H9 (cell line): ENCODE measurements around the gene PTGES2. TPM values are rescaled to one million over a fixed set of nuclear protein-coding genes. Genes with fewer than 3 reads are reported as not detected.

ENCODE experiments used
- DNase-seq: peaks from one replicate; pipeline ENCODE4 v3.0.0-alpha.2; 2017
- H2AFZ ChIP-seq: one replicate; pipeline ENCODE4 v1.6.1; 2013; ENCODE audit warnings: mild to moderate bottlenecking, low read length, control low read depth, moderate library complexity
- H2AK5ac ChIP-seq: 2 replicates; pipeline ENCODE4 v1.6.1; 2013; ENCODE audit warnings: low read length, control low read depth, mixed read lengths; ENCODE audit not compliant: insufficient read length
- H2BK120ac ChIP-seq: one replicate; pipeline ENCODE4 v1.6.1; 2013; ENCODE audit warnings: low read depth, mild to moderate bottlenecking, low read length, control low read depth, inconsistent platforms; ENCODE audit not compliant: poor library complexity, severe bottlenecking
- H2BK12ac ChIP-seq: 2 replicates; pipeline ENCODE4 v1.6.1; 2013; ENCODE audit warnings: low read length, control low read depth, mixed read lengths, low read depth; ENCODE audit not compliant: insufficient read length
- H2BK15ac ChIP-seq: 2 replicates; pipeline ENCODE4 v1.6.1; 2013; ENCODE audit warnings: low read depth, low read length, control low read depth
- H2BK20ac ChIP-seq: one replicate; pipeline ENCODE4 v1.6.1; 2013; ENCODE audit warnings: low read depth, mild to moderate bottlenecking, low read length, control low read depth, inconsistent platforms; ENCODE audit not compliant: poor library complexity, severe bottlenecking
- H2BK5ac ChIP-seq: 2 replicates; pipeline ENCODE4 v1.6.1; 2013; ENCODE audit warnings: low read length, control low read depth, mixed read lengths; ENCODE audit not compliant: insufficient read length
- H3K14ac ChIP-seq: 2 replicates; pipeline ENCODE4 v1.6.1; 2013; ENCODE audit warnings: low read length, control low read depth; ENCODE audit not compliant: insufficient read depth
- H3K18ac ChIP-seq: 2 replicates; pipeline ENCODE4 v1.6.1; 2013; ENCODE audit warnings: low read depth, mild to moderate bottlenecking, mixed read lengths, low read length, control low read depth; ENCODE audit not compliant: insufficient read length
- H3K23ac ChIP-seq: 2 replicates; pipeline ENCODE4 v1.6.1; 2013; ENCODE audit warnings: low read length, control low read depth, mixed read lengths, low read depth; ENCODE audit not compliant: insufficient read length
- H3K23me2 ChIP-seq: 2 replicates; pipeline ENCODE4 v1.6.1; 2013; ENCODE audit warnings: low read depth, mild to moderate bottlenecking, mixed read lengths, low read length, control low read depth; ENCODE audit not compliant: insufficient read length, poor library complexity, severe bottlenecking
- H3K27ac ChIP-seq: 2 replicates; pipeline ENCODE4 v1.5.1; 2013; ENCODE audit warnings: low read length, control low read depth, mixed read lengths, low read depth; ENCODE audit not compliant: insufficient read length
- H3K27me3 ChIP-seq: 2 replicates; pipeline ENCODE4 v1.6.1; 2013; ENCODE audit warnings: low read length, control low read depth, inconsistent platforms; ENCODE audit not compliant: insufficient read depth
- H3K4ac ChIP-seq: 2 replicates; pipeline ENCODE4 v1.6.1; 2013; ENCODE audit warnings: low read depth, mild to moderate bottlenecking, control low read depth, inconsistent platforms, low read length, moderate library complexity
- H3K4me1 ChIP-seq: 2 replicates; pipeline ENCODE4 v1.6.1; 2013; ENCODE audit warnings: low read length, control low read depth, inconsistent platforms; ENCODE audit not compliant: insufficient read depth
- H3K4me2 ChIP-seq: 2 replicates; pipeline ENCODE4 v1.6.1; 2013; ENCODE audit warnings: low read length, control low read depth, mixed read lengths; ENCODE audit not compliant: insufficient read length, insufficient read depth
- H3K56ac ChIP-seq: 2 replicates; pipeline ENCODE4 v1.6.1; 2013; ENCODE audit warnings: low read depth, mild to moderate bottlenecking, mixed read lengths, low read length, control low read depth; ENCODE audit not compliant: insufficient read length
- H3K79me1 ChIP-seq: 2 replicates; pipeline ENCODE4 v1.6.1; 2013; ENCODE audit warnings: low read depth, mild to moderate bottlenecking, moderate library complexity, low read length, control low read depth, inconsistent platforms; ENCODE audit not compliant: insufficient read depth, poor library complexity, severe bottlenecking
- H3K79me2 ChIP-seq: 2 replicates; pipeline ENCODE4 v1.6.1; 2013; ENCODE audit warnings: low read length, control low read depth, inconsistent platforms; ENCODE audit not compliant: insufficient read depth
- H3K9ac ChIP-seq: 2 replicates; pipeline ENCODE4 v1.6.1; 2013; ENCODE audit warnings: low read length, control low read depth, mixed read lengths; ENCODE audit not compliant: insufficient read length; ENCODE audit errors: extremely low read depth
- H3K9me3 ChIP-seq: one replicate; pipeline ENCODE4 v1.6.1; 2013; ENCODE audit warnings: low read depth, low read length, inconsistent platforms; ENCODE audit not compliant: control insufficient read depth
- H3T11ph ChIP-seq: one replicate; pipeline ENCODE4 v1.6.1; 2013; ENCODE audit warnings: mild to moderate bottlenecking, low read length, control low read depth, inconsistent platforms
- H4K20me1 ChIP-seq: one replicate; pipeline ENCODE4 v1.6.1; 2013; ENCODE audit not compliant: control insufficient read depth, insufficient read length, insufficient read depth
- H4K5ac ChIP-seq: 2 replicates; pipeline ENCODE4 v1.6.1; 2013; ENCODE audit warnings: low read depth, mild to moderate bottlenecking, mixed read lengths, low read length, control low read depth; ENCODE audit not compliant: insufficient read length
- H4K8ac ChIP-seq: replicated peaks from 2 replicates; pipeline ENCODE4 v1.6.1; 2013; ENCODE audit warnings: low read length, control low read depth, mixed read lengths, low read depth; ENCODE audit not compliant: insufficient read length
- H4K91ac ChIP-seq: 2 replicates; pipeline ENCODE4 v1.6.1; 2013; ENCODE audit warnings: low read depth, mild to moderate bottlenecking, moderate library complexity, mixed read lengths, low read length, control low read depth; ENCODE audit not compliant: insufficient read length
- H3K27ac Mint-ChIP-seq, 3 experiments: 2 replicates in 2 of 3; 3 replicates in 1 of 3; pipeline ENCODE4 v1.8.0; 2020 to 2021; ENCODE audit warnings: mixed read lengths in 3 of 3, mild to moderate bottlenecking in 1 of 3, moderate library complexity in 1 of 3
- H3K27me3 Mint-ChIP-seq: 2 replicates; pipeline ENCODE4 v1.8.0; 2021; ENCODE audit warnings: low read depth, mild to moderate bottlenecking, moderate library complexity, mixed read lengths
- H3K36me3 Mint-ChIP-seq, 3 experiments: 2 replicates in 2 of 3; 3 replicates in 1 of 3; pipeline ENCODE4 v1.8.0; 2020 to 2021; ENCODE audit warnings: low read depth in 3 of 3, mixed read lengths in 3 of 3; ENCODE audit not compliant: insufficient read depth in 1 of 3
- H3K4me1 Mint-ChIP-seq, 2 experiments: 2 replicates each; pipeline ENCODE4 v1.8.0; 2020; ENCODE audit warnings: mixed read lengths in 2 of 2
- H3K4me3 Mint-ChIP-seq, 2 experiments: 2 replicates in 1 of 2; 3 replicates in 1 of 2; pipeline ENCODE4 v1.8.0; 2020 to 2021; ENCODE audit warnings: mild to moderate bottlenecking in 2 of 2, mixed read lengths in 2 of 2, moderate library complexity in 1 of 2
- H3K9me3 Mint-ChIP-seq, 2 experiments: 2 replicates in 1 of 2; 3 replicates in 1 of 2; pipeline ENCODE4 v1.8.0; 2020; ENCODE audit warnings: mild to moderate bottlenecking in 2 of 2, mixed read lengths in 2 of 2, moderate library complexity in 1 of 2
- WGBS: extraction: QIAGEN DNeasy Blood & Tissue Kit; methylation state at CpG from one replicate; pipeline ENCODE4 v1.1.7; 2013; ENCODE audit warnings: missing lambda C conversion rate, low lambda C conversion rate, mixed read lengths; ENCODE audit not compliant: insufficient read length; ENCODE audit errors: extremely low coverage; 5-methylcytosine and 5-hydroxymethylcytosine counted together
- total RNA-seq: library from RNA; stranded (reverse); gene quantifications from 2 replicates; pipeline ENCODE4 v1.2.1, GENCODE V29; 2021
- TF ChIP-seq, protein P1 (sequence below): fragments of 200-600 bp; sonication (generic); conservative IDR thresholded peaks from 3 replicates; pipeline ENCODE4 v1.8.0; 2021; ENCODE audit warnings: antibody characterized with exemption, mild to moderate bottlenecking

PTGES2 gene
- total RNA-seq, 1 experiment from 2014 or later: 63.9 TPM

DNA sequence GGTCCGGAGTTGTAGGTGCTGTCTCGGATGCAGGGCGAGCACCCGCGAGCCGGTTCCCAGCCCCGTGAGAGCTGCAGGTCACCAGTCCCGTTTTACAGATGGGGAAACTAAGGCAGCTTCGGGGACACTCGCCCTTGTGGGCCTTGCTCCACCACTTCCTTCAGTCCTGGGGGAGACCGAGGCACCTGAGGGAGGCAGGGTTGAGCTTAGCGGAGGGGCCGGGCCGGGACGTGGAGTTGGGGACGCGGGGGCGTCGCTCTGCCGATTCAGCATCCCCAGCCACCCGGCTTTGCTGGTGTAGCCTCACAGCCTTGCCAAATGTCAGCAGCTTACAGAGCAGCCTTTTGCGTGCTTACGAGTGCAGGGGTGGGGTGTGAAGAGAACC lies 33.1 kb upstream of the PTGES2 start:
- Histone ChIP-seq H3K56ac (no peak overlapping the region), H3K14ac (peak overlapping the region; percentile 93), H3K79me1 (no peaks in the 10 kb centered on the region), H3K23me2 (peaks cover 7% of the 10 kb centered on the region), H3K79me2 (no peaks in the 10 kb centered on the region), H3K9me3 (no peaks in the 10 kb centered on the region), H2BK120ac (no peak overlapping the region), H4K5ac (no peak overlapping the region), H2BK20ac (no peak overlapping the region), H2AK5ac (no peak overlapping the region), H3K23ac (no peak overlapping the region), H3K4ac (no peak overlapping the region), H3K27ac (no peak overlapping the region), H3T11ph (no peak overlapping the region), H3K18ac (peak overlapping the region; percentile 83), H4K91ac (no peak overlapping the region), H2BK15ac (no peak overlapping the region), H2BK5ac (no peak overlapping the region), H2BK12ac (no peak overlapping the region), H3K9ac (peak overlapping the region; percentile 82), H4K8ac (no peak overlapping the region), H3K4me1 (no peaks in the 10 kb centered on the region; the same call in 1 of the 2 replicates), H3K4me2 (peak overlapping the region; percentile 69), H3K27me3 (no peaks in the 10 kb centered on the region), H4K20me1 (no peaks in the 10 kb centered on the region), H2AFZ (no peak overlapping the region)
- peak overlapping the region; percentile 76 to 82 for H3K4me3 Mint-ChIP-seq
- H3K27me3 Mint-ChIP-seq: no peaks in the 10 kb centered on the region
- peaks cover 5 to 30% (median 12%) of the 10 kb centered on the region in 3 experiments; a peak in 5 of 7 replicates for H3K36me3 Mint-ChIP-seq
- H3K4me1 Mint-ChIP-seq: peaks cover 6 to 8% of the 10 kb centered on the region in 2 experiments
- TF ChIP-seq, protein P1, sequence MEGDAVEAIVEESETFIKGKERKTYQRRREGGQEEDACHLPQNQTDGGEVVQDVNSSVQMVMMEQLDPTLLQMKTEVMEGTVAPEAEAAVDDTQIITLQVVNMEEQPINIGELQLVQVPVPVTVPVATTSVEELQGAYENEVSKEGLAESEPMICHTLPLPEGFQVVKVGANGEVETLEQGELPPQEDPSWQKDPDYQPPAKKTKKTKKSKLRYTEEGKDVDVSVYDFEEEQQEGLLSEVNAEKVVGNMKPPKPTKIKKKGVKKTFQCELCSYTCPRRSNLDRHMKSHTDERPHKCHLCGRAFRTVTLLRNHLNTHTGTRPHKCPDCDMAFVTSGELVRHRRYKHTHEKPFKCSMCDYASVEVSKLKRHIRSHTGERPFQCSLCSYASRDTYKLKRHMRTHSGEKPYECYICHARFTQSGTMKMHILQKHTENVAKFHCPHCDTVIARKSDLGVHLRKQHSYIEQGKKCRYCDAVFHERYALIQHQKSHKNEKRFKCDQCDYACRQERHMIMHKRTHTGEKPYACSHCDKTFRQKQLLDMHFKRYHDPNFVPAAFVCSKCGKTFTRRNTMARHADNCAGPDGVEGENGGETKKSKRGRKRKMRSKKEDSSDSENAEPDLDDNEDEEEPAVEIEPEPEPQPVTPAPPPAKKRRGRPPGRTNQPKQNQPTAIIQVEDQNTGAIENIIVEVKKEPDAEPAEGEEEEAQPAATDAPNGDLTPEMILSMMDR: no peak
- no peaks in the 10 kb centered on the region for H3K9me3 Mint-ChIP-seq
- no peak for DNase-seq
- no CpG with 5 or more reads among the region's 23 CpGs for WGBS
- 0 out of 7 replicates have a peak overlapping the region, but pooled peaks of 1 of the 3 experiments have one; percentile 44 for H3K27ac Mint-ChIP-seq
